ENCODE data around the gene RAB2B.

The RAB2B gene

DNA sequence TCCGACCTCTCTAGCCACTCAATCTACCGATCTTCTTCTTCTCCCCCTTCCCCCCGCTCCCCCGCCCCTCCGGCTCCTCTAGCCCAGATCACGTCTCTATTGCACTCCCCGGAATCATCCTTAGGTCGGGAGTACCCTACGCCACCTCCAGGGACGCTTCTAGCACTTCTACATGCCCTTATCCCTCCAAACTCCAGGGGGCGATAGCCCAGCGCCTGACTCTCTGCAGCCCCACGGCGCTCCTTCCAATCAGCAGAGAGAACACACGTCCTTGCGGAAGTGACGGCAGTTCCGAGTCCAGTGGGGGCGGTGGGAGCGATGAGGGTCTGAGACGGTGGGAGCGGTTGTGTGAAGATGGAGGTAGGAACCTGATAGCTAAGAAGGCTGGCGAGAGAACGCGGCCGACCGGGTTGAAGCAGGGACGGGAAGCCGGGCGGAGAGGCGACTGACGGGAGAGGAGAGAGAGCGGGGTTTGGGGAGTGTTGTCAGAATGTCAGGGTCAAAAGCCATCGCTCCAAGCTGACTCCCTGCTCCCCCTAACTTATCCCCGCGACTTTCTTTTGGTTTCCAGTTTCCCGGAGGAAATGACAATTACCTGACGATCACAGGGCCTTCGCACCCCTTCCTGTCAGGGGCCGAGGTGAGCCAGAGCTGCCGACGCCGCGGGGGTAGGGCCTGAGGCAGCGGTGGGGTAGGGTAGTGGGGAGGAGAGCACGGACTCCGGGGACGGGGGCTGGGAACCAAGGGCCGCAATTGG is at the start of gene RAB2B, which contains the start of gene TOX4:
TSS of gene RAB2B (minus strand) at position 35 of the 757 bp plus-strand sequence. CDS start 87 bp downstream, outside the sequence.
TSS of gene TOX4 (plus strand) at position 271 of the 757 bp plus-strand sequence. CDS start at position 355, 84 bp downstream.
- in situ Hi-C loops (cut with HindIII; ENCODE audit: low pct_unique_long_range_greater_than_20kb, low sequenced_read_pairs): no loop called here
- TF ChIP-seq JUND (IDR thresholded peaks at IDR 0.05; ENCODE audit: low read depth): no peak
- DNase-seq (ENCODE audit: low read depth in 1 of 2, low spot score in 1 of 2): peak; percentile 49 to 97

- TF ChIP-seq JUND (IDR thresholded peaks at IDR 0.05; ENCODE audit: low read depth): no peak
- in situ Hi-C loops (cut with HindIII; ENCODE audit: low pct_unique_long_range_greater_than_20kb, low sequenced_read_pairs): no loop called here
- peak in 1 of 2 experiments; percentile 80 for DNase-seq (ENCODE audit: low read depth in 1 of 2, low spot score in 1 of 2)
Observed at GRCh38 chr14:21525962-21526671, 49.4 kb upstream of the RAB2B start, which contains the start of gene SALL2. SALL2 (minus strand) TSS chr14:21526346; CDS start chr14:21526127, 219 bp downstream.

- in situ Hi-C loops (cut with HindIII; ENCODE audit: low pct_unique_long_range_greater_than_20kb, low sequenced_read_pairs): no loop called here
- no peak for TF ChIP-seq JUND (IDR thresholded peaks at IDR 0.05; ENCODE audit: low read depth)
- DNase-seq (ENCODE audit: low read depth in 1 of 2, low spot score in 1 of 2): no peak
Observed at GRCh38 chr14:21525571-21525961, 48.8 kb upstream of the RAB2B start.

GRCh38 chr14:21524575-21525490 is 48.1 kb upstream of the RAB2B start:
- DNase-seq (ENCODE audit: low read depth in 1 of 2, low spot score in 1 of 2): no peak
- TF ChIP-seq JUND (IDR thresholded peaks at IDR 0.05; ENCODE audit: low read depth): no peak
- in situ Hi-C loops (cut with HindIII; ENCODE audit: low pct_unique_long_range_greater_than_20kb, low sequenced_read_pairs): no loop called here

- no peak for DNase-seq (ENCODE audit: low read depth in 1 of 2, low spot score in 1 of 2)
- in situ Hi-C loops (cut with HindIII; ENCODE audit: low pct_unique_long_range_greater_than_20kb, low sequenced_read_pairs): no loop called here
- no peak for TF ChIP-seq JUND (IDR thresholded peaks at IDR 0.05; ENCODE audit: low read depth)
Observed at GRCh38 chr14:21523203-21523602, 46.4 kb upstream of the RAB2B start.

DNA sequence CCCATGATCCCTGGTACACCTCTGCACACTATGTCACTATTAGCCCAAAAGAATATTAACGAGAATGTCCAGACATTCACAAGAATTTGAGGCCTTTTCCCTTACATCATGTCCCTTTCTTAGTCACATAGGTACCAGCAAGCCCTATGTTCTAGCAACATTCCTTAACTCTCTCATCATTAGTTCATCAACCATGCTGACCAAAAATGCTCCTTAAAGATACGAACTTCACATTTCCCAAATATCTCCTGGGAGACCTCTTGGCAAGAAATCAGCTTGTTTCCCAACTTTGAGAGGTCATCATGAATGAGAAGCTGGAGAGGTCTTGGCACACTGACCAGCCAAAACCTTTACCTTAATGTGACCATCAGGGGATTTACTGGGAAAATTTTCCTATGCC is 44.7 kb upstream of the RAB2B start:
- TF ChIP-seq JUND (IDR thresholded peaks at IDR 0.05; ENCODE audit: low read depth): no peak
- in situ Hi-C loops (cut with HindIII; ENCODE audit: low pct_unique_long_range_greater_than_20kb, low sequenced_read_pairs): no loop called here

DNA sequence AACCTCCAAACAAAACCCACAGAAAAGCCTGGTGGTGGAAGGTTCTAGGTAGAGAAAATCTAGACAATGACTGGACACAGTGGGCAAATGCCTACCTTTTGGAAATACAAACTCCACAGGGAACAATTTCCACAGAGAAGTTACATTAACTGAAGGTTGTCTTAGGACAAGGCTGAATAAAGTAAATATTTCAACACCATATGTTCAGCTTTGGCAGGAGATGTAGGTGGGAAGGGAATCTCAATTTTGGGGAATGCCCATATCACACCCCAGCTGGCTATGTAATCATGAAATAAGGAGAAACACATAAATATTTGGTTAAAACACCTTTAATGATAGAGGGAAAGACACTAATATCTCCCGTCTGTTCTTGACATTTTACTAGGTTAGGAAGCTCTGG is 44.0 kb upstream of the RAB2B start:
- in situ Hi-C loops (cut with HindIII; ENCODE audit: low pct_unique_long_range_greater_than_20kb, low sequenced_read_pairs): no loop called here
- no peak for DNase-seq (ENCODE audit: low read depth in 1 of 2, low spot score in 1 of 2)
- TF ChIP-seq JUND (IDR thresholded peaks at IDR 0.05; ENCODE audit: low read depth): no peak

More for the DNA sequence above, 44.7 kb upstream of the RAB2B start:
- DNase-seq (ENCODE audit: low read depth in 1 of 2, low spot score in 1 of 2): no peak

DNA sequence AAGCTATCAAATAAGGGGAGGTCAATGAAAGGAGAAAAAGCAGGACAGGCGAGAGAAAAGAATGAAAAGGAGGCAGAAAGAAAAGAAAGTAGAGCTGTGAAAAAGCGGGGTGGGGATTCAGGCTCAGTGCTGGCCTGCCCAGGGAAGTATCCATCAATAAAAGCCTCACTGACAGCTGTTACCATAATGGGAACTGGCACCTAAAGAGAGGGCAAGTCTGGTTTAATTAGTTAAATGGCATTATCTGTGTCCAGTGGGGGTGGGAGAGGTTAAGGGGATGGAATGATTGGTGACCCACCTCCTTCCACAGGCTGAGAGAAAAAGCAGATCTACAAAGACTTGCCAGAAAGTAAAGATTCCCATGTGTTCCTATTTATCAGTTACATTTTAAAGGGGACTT is 42.0 kb upstream of the RAB2B start:
- no peak for DNase-seq (ENCODE audit: low read depth in 1 of 2, low spot score in 1 of 2)
- no peak for TF ChIP-seq JUND (IDR thresholded peaks at IDR 0.05; ENCODE audit: low read depth)
- in situ Hi-C loops (cut with HindIII; ENCODE audit: low pct_unique_long_range_greater_than_20kb, low sequenced_read_pairs): no loop called here

DNA sequence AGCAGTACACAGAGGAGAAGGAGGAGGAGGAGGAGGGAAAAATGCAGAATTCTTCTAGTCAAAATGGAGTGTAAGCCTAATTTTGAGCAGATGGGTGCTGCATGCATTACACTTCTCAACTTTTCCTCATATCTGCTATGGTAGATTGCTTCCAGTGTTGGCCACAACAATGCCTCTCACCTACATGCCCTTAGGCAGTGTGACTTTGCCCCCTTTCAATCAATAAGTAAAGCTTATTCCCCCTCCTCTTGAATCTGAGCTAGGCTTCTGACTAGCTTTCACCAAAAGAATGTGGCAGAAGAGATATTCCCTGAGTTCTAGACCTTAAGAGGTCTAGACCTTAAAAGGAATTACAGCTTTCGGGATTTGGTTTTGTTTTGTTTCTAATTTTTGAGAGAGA is 37.6 kb upstream of the RAB2B start:
- TF ChIP-seq JUND (IDR thresholded peaks at IDR 0.05; ENCODE audit: low read depth): no peak
- in situ Hi-C loops (cut with HindIII; ENCODE audit: low pct_unique_long_range_greater_than_20kb, low sequenced_read_pairs): no loop called here
- no peak for DNase-seq (ENCODE audit: low read depth in 1 of 2, low spot score in 1 of 2)

- in situ Hi-C loops (cut with HindIII; ENCODE audit: low pct_unique_long_range_greater_than_20kb, low sequenced_read_pairs): no loop called here
Observed at GRCh38 chr14:21510735-21511657, 34.2 kb upstream of the RAB2B start, which contains the start of gene METTL3. METTL3 (minus strand) TSS chr14:21511340; CDS start chr14:21511223, 117 bp downstream.

GRCh38 chr14:21509432-21510143 is 32.8 kb upstream of the RAB2B start:
- no peak for TF ChIP-seq JUND (IDR thresholded peaks at IDR 0.05; ENCODE audit: low read depth)
- DNase-seq (ENCODE audit: low read depth in 1 of 2, low spot score in 1 of 2): no peak
- in situ Hi-C loops (cut with HindIII; ENCODE audit: low pct_unique_long_range_greater_than_20kb, low sequenced_read_pairs): no loop called here

More at GRCh38 chr14:21510735-21511657, 34.2 kb upstream of the RAB2B start, which contains the start of gene METTL3:
- peak; percentile 62 to 99 for DNase-seq (ENCODE audit: low read depth in 1 of 2, low spot score in 1 of 2)
- no peak for TF ChIP-seq JUND (IDR thresholded peaks at IDR 0.05; ENCODE audit: low read depth)
